HepG2 (cell line): ENCODE data around the gene DDX24. TPM values are rescaled to one million over a fixed set of nuclear protein-coding genes. Genes with fewer than 3 reads are reported as not detected.

Experiments used
- KLF6 ChIP-seq: IDR thresholded peaks from 2 replicates; pipeline ENCODE4 v1.8.0; 2016; ENCODE audit warnings: missing biosample characterization, missing genetic modification reagents
- NBN ChIP-seq: fragments of 450-650 bp; conservative IDR thresholded peaks from 2 replicates; pipeline ENCODE4 v1.6.1; 2017
- SAFB2 ChIP-seq: sonication (generic); formaldehyde crosslinking; IDR thresholded peaks from 2 replicates; pipeline ENCODE4 v1.5.1; 2020; ENCODE audit warnings: missing genetic modification reagents, low read depth, mild to moderate bottlenecking, borderline replicate concordance
- SOX13 ChIP-seq, 3 experiments: fragments of 450-650 bp in 1 of 3; sonication (generic) in 1 of 3; formaldehyde crosslinking in 1 of 3; IDR thresholded peaks in 2 of 3; conservative IDR thresholded peaks in 1 of 3; 2 replicates each; pipeline versions ENCODE4 v1.5.0 to v1.6.1; 2016 to 2020; ENCODE audit warnings: antibody characterized with exemption in 1 of 3, mild to moderate bottlenecking in 1 of 3, missing compliant biosample characterization in 1 of 3, missing genetic modification reagents in 1 of 3, moderate library complexity in 1 of 3
- ZKSCAN5 ChIP-seq: sonication (generic); formaldehyde crosslinking; IDR thresholded peaks from 2 replicates; pipeline ENCODE4 v1.5.1; 2020; ENCODE audit warnings: mild to moderate bottlenecking, missing genetic modification reagents
- ZNF552 ChIP-seq: sonication (generic); formaldehyde crosslinking; IDR thresholded peaks from 2 replicates; pipeline ENCODE4 v1.9.0; 2022; ENCODE audit warnings: missing genetic modification reagents, mild to moderate bottlenecking, borderline replicate concordance
- ZNF83 ChIP-seq: sonication (generic); formaldehyde crosslinking; IDR thresholded peaks from 2 replicates; pipeline ENCODE4 v1.4.0; 2020; ENCODE audit warnings: missing genetic modification reagents, mild to moderate bottlenecking, borderline replicate concordance
- ZNF878 ChIP-seq: sonication (generic); formaldehyde crosslinking; IDR thresholded peaks from 2 replicates; pipeline ENCODE4 v1.8.1; 2023; ENCODE audit warnings: mild to moderate bottlenecking, missing genetic modification reagents, moderate library complexity
- ZNF879 ChIP-seq: sonication (generic); formaldehyde crosslinking; IDR thresholded peaks from 2 replicates; pipeline ENCODE4 v1.8.1; 2023; ENCODE audit warnings: missing genetic modification reagents
- ZSCAN20 ChIP-seq: sonication (generic); formaldehyde crosslinking; IDR thresholded peaks from 2 replicates; pipeline ENCODE4 v1.4.0; 2020; ENCODE audit warnings: missing genetic modification reagents, mild to moderate bottlenecking, borderline replicate concordance
- ZSCAN9 ChIP-seq: IDR thresholded peaks from 2 replicates; pipeline ENCODE4 v1.6.1; 2016; ENCODE audit warnings: borderline replicate concordance
- polyA plus RNA-seq, 8 experiments: library from polyadenylated mRNA; depleted of rRNA in 3 of 8; stranded (reverse) in 7 of 8; unstranded in 1 of 8; fragments of >200 nt; fragmentation: Illumina TruSeq in 4 of 8; extraction: Trizol in 4 of 8; gene quantifications; 2 replicates each; pipeline versions ENCODE4 v1.2.1 to v1.2.3, GENCODE V29; 2011 to 2016; ENCODE audit warnings: low read depth in 4 of 8, missing spikeins in 1 of 8, mixed read lengths in 1 of 8; ENCODE audit not compliant: insufficient read depth in 1 of 8
- total RNA-seq, 5 experiments: library from RNA; depleted of rRNA; stranded (reverse); fragments of >200 nt; fragmentation: Illumina TruSeq; extraction: Trizol; gene quantifications; 2 replicates each; pipeline ENCODE4 v1.2.3, GENCODE V29; 2016; ENCODE audit warnings: low read depth in 1 of 5
- TF ChIP-seq, protein P1 (sequence below): sonication (generic); formaldehyde crosslinking; conservative IDR thresholded peaks from 2 replicates; pipeline ENCODE4 v1.8.0; 2022; ENCODE audit warnings: low read depth, missing genetic modification reagents
- TF ChIP-seq, protein P2 (sequence below): sonication (generic); formaldehyde crosslinking; IDR thresholded peaks from 2 replicates; pipeline ENCODE4 v1.4.0; 2020; ENCODE audit warnings: missing genetic modification reagents; ENCODE audit errors: not compliant biosample characterization
- TF ChIP-seq, protein P3 (sequence below): sonication (generic); formaldehyde crosslinking; IDR thresholded peaks from 2 replicates; pipeline ENCODE4 v1.4.0; 2020; ENCODE audit warnings: missing genetic modification reagents
- TF ChIP-seq, protein P4 (sequence below): sonication (generic); formaldehyde crosslinking; IDR thresholded peaks from 2 replicates; pipeline ENCODE4 v1.4.0; 2020; ENCODE audit warnings: mild to moderate bottlenecking, missing genetic modification reagents
- TF ChIP-seq, protein P5 (sequence below): sonication (generic); formaldehyde crosslinking; IDR thresholded peaks from 2 replicates; pipeline ENCODE4 v1.5.0; 2020; ENCODE audit warnings: mild to moderate bottlenecking, missing genetic modification reagents, borderline replicate concordance
- TF ChIP-seq, protein P6 (sequence below): sonication (generic); formaldehyde crosslinking; IDR thresholded peaks from 2 replicates; pipeline ENCODE4 v1.4.0; 2020; ENCODE audit warnings: missing genetic modification reagents

DDX24 gene
- total and polyA plus RNA-seq, 2 of the 13 experiments (the other 11 are each of a cell fraction or from before 2014, with no cell fraction given): 67.3 to 149 TPM

DNA sequence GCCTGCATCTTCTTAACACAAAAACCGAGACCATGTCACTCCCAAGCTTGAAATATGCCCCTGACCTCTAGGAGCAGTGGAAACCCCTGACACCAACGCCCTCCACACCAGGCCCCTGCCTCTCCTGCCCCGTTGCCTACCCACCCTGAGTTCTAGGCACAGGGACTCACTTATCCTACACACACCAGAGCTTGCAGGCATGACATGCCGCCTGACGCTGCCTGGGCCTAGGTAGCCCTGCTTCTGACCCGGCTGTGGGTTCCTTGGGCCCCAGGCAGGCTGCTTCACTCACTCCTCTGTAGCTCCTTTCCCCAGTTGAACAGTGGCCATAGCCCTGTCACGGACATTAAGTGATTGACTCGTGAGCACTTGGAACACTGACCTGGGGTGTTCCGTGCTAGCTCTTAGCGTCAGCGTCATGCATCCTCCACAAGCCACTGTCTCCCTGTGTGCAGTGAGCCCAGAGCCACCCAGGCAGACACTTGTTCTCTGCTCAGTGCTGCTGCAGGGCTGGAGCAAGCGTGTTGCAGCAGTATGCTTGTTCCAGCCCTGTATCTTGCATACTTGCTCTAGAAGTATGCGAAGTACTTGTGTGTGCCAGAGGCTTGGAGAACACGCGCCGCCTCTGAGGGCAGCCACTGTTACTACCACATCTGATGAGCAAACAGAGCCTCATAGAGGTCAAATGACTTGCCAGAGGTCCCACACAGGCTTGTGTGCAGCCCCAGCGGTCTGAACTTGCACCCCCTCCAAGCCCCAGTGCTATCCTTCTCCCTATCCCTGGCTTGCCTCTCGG lies 39.3 kb downstream of the DDX24 start (continued):
- TF ChIP-seq ZNF552 (CRISPR knock-in tag) (no peak), SAFB2 (CRISPR knock-in tag) (no peak), ZNF878 (CRISPR knock-in tag) (no peak), NBN (no peak), ZSCAN9 (no peak), ZSCAN20 (CRISPR knock-in tag) (no peak), ZNF83 (CRISPR knock-in tag) (no peak), ZKSCAN5 (CRISPR knock-in tag) (no peak), ZNF879 (CRISPR knock-in tag) (no peak), KLF6 (CRISPR knock-in tag) (no peak), SOX13 (IDR thresholded peaks at IDR 0.05) (no peak), SOX13 (CRISPR knock-in tag; conservative IDR thresholded peaks at IDR 0.05 in 1 of 2, IDR thresholded peaks at IDR 0.05 in 1 of 2) (no peak)
- TF ChIP-seq, protein P1, sequence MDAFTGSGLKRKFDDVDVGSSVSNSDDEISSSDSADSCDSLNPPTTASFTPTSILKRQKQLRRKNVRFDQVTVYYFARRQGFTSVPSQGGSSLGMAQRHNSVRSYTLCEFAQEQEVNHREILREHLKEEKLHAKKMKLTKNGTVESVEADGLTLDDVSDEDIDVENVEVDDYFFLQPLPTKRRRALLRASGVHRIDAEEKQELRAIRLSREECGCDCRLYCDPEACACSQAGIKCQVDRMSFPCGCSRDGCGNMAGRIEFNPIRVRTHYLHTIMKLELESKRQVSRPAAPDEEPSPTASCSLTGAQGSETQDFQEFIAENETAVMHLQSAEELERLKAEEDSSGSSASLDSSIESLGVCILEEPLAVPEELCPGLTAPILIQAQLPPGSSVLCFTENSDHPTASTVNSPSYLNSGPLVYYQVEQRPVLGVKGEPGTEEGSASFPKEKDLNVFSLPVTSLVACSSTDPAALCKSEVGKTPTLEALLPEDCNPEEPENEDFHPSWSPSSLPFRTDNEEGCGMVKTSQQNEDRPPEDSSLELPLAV (CRISPR knock-in tag): no peak
- TF ChIP-seq, protein P2, sequence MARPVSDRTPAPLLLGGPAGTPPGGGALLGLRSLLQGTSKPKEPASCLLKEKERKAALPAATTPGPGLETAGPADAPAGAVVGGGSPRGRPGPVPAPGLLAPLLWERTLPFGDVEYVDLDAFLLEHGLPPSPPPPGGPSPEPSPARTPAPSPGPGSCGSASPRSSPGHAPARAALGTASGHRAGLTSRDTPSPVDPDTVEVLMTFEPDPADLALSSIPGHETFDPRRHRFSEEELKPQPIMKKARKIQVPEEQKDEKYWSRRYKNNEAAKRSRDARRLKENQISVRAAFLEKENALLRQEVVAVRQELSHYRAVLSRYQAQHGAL: no peak
- TF ChIP-seq, protein P3, sequence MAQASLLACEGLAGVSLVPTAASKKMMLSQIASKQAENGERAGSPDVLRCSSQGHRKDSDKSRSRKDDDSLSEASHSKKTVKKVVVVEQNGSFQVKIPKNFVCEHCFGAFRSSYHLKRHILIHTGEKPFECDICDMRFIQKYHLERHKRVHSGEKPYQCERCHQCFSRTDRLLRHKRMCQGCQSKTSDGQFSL (CRISPR knock-in tag): no peak
- TF ChIP-seq, protein P4, sequence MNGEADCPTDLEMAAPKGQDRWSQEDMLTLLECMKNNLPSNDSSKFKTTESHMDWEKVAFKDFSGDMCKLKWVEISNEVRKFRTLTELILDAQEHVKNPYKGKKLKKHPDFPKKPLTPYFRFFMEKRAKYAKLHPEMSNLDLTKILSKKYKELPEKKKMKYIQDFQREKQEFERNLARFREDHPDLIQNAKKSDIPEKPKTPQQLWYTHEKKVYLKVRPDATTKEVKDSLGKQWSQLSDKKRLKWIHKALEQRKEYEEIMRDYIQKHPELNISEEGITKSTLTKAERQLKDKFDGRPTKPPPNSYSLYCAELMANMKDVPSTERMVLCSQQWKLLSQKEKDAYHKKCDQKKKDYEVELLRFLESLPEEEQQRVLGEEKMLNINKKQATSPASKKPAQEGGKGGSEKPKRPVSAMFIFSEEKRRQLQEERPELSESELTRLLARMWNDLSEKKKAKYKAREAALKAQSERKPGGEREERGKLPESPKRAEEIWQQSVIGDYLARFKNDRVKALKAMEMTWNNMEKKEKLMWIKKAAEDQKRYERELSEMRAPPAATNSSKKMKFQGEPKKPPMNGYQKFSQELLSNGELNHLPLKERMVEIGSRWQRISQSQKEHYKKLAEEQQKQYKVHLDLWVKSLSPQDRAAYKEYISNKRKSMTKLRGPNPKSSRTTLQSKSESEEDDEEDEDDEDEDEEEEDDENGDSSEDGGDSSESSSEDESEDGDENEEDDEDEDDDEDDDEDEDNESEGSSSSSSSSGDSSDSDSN (CRISPR knock-in tag): peak; percentile 36; the same call in 1 of the 2 replicates
- TF ChIP-seq, protein P5, sequence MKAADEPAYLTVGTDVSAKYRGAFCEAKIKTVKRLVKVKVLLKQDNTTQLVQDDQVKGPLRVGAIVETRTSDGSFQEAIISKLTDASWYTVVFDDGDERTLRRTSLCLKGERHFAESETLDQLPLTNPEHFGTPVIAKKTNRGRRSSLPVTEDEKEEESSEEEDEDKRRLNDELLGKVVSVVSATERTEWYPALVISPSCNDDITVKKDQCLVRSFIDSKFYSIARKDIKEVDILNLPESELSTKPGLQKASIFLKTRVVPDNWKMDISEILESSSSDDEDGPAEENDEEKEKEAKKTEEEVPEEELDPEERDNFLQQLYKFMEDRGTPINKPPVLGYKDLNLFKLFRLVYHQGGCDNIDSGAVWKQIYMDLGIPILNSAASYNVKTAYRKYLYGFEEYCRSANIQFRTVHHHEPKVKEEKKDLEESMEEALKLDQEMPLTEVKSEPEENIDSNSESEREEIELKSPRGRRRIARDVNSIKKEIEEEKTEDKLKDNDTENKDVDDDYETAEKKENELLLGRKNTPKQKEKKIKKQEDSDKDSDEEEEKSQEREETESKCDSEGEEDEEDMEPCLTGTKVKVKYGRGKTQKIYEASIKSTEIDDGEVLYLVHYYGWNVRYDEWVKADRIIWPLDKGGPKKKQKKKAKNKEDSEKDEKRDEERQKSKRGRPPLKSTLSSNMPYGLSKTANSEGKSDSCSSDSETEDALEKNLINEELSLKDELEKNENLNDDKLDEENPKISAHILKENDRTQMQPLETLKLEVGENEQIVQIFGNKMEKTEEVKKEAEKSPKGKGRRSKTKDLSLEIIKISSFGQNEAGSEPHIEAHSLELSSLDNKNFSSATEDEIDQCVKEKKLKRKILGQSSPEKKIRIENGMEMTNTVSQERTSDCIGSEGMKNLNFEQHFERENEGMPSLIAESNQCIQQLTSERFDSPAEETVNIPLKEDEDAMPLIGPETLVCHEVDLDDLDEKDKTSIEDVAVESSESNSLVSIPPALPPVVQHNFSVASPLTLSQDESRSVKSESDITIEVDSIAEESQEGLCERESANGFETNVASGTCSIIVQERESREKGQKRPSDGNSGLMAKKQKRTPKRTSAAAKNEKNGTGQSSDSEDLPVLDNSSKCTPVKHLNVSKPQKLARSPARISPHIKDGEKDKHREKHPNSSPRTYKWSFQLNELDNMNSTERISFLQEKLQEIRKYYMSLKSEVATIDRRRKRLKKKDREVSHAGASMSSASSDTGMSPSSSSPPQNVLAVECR (CRISPR knock-in tag): 0 out of 2 replicates have a peak, but pooled peaks have one; percentile 10
- TF ChIP-seq, protein P6, sequence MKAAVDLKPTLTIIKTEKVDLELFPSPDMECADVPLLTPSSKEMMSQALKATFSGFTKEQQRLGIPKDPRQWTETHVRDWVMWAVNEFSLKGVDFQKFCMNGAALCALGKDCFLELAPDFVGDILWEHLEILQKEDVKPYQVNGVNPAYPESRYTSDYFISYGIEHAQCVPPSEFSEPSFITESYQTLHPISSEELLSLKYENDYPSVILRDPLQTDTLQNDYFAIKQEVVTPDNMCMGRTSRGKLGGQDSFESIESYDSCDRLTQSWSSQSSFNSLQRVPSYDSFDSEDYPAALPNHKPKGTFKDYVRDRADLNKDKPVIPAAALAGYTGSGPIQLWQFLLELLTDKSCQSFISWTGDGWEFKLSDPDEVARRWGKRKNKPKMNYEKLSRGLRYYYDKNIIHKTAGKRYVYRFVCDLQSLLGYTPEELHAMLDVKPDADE: no peak
